D341Med (cell line): ENCODE measurements around the gene CACNG3.

Experiments used
- DNase-seq: peaks from one replicate; pipeline ENCODE4 v3.0.0; 2012; ENCODE audit warnings: low spot score

Gene CACNG3

GRCh38 chr16:24396350-24397271, 140.5 kb downstream of the CACNG3 start:
- DNase-seq, result no peak

GRCh38 chr16:24409045-24409444, 152.9 kb downstream of the CACNG3 start:
- DNase-seq, result peak; percentile 58
